H9 (cell line): Measurements from ENCODE around the gene FHOD3. TPM values are rescaled to one million over a fixed set of nuclear protein-coding genes. Genes with fewer than 3 reads are reported as not detected.

Experiments used
- DNase-seq: peaks from one replicate; pipeline ENCODE4 v3.0.0-alpha.2; 2017
- H2AFZ ChIP-seq: one replicate; pipeline ENCODE4 v1.6.1; 2013; ENCODE audit warnings: mild to moderate bottlenecking, low read length, control low read depth, moderate library complexity
- H2AK5ac ChIP-seq: 2 replicates; pipeline ENCODE4 v1.6.1; 2013; ENCODE audit warnings: low read length, control low read depth, mixed read lengths; ENCODE audit not compliant: insufficient read length
- H2BK120ac ChIP-seq: one replicate; pipeline ENCODE4 v1.6.1; 2013; ENCODE audit warnings: low read depth, mild to moderate bottlenecking, low read length, control low read depth, inconsistent platforms; ENCODE audit not compliant: poor library complexity, severe bottlenecking
- H2BK12ac ChIP-seq: 2 replicates; pipeline ENCODE4 v1.6.1; 2013; ENCODE audit warnings: low read length, control low read depth, mixed read lengths, low read depth; ENCODE audit not compliant: insufficient read length
- H2BK15ac ChIP-seq: 2 replicates; pipeline ENCODE4 v1.6.1; 2013; ENCODE audit warnings: low read depth, low read length, control low read depth
- H2BK20ac ChIP-seq: one replicate; pipeline ENCODE4 v1.6.1; 2013; ENCODE audit warnings: low read depth, mild to moderate bottlenecking, low read length, control low read depth, inconsistent platforms; ENCODE audit not compliant: poor library complexity, severe bottlenecking
- H2BK5ac ChIP-seq: 2 replicates; pipeline ENCODE4 v1.6.1; 2013; ENCODE audit warnings: low read length, control low read depth, mixed read lengths; ENCODE audit not compliant: insufficient read length
- H3K14ac ChIP-seq: 2 replicates; pipeline ENCODE4 v1.6.1; 2013; ENCODE audit warnings: low read length, control low read depth; ENCODE audit not compliant: insufficient read depth
- H3K18ac ChIP-seq: 2 replicates; pipeline ENCODE4 v1.6.1; 2013; ENCODE audit warnings: low read depth, mild to moderate bottlenecking, mixed read lengths, low read length, control low read depth; ENCODE audit not compliant: insufficient read length
- H3K23ac ChIP-seq: 2 replicates; pipeline ENCODE4 v1.6.1; 2013; ENCODE audit warnings: low read length, control low read depth, mixed read lengths, low read depth; ENCODE audit not compliant: insufficient read length
- H3K23me2 ChIP-seq: 2 replicates; pipeline ENCODE4 v1.6.1; 2013; ENCODE audit warnings: low read depth, mild to moderate bottlenecking, mixed read lengths, low read length, control low read depth; ENCODE audit not compliant: insufficient read length, poor library complexity, severe bottlenecking
- H3K27ac ChIP-seq: 2 replicates; pipeline ENCODE4 v1.5.1; 2013; ENCODE audit warnings: low read length, control low read depth, mixed read lengths, low read depth; ENCODE audit not compliant: insufficient read length
- H3K27me3 ChIP-seq: 2 replicates; pipeline ENCODE4 v1.6.1; 2013; ENCODE audit warnings: low read length, control low read depth, inconsistent platforms; ENCODE audit not compliant: insufficient read depth
- H3K4ac ChIP-seq: 2 replicates; pipeline ENCODE4 v1.6.1; 2013; ENCODE audit warnings: low read depth, mild to moderate bottlenecking, control low read depth, inconsistent platforms, low read length, moderate library complexity
- H3K4me1 ChIP-seq: 2 replicates; pipeline ENCODE4 v1.6.1; 2013; ENCODE audit warnings: low read length, control low read depth, inconsistent platforms; ENCODE audit not compliant: insufficient read depth
- H3K4me2 ChIP-seq: 2 replicates; pipeline ENCODE4 v1.6.1; 2013; ENCODE audit warnings: low read length, control low read depth, mixed read lengths; ENCODE audit not compliant: insufficient read length, insufficient read depth
- H3K56ac ChIP-seq: 2 replicates; pipeline ENCODE4 v1.6.1; 2013; ENCODE audit warnings: low read depth, mild to moderate bottlenecking, mixed read lengths, low read length, control low read depth; ENCODE audit not compliant: insufficient read length
- H3K79me1 ChIP-seq: 2 replicates; pipeline ENCODE4 v1.6.1; 2013; ENCODE audit warnings: low read depth, mild to moderate bottlenecking, moderate library complexity, low read length, control low read depth, inconsistent platforms; ENCODE audit not compliant: insufficient read depth, poor library complexity, severe bottlenecking
- H3K79me2 ChIP-seq: 2 replicates; pipeline ENCODE4 v1.6.1; 2013; ENCODE audit warnings: low read length, control low read depth, inconsistent platforms; ENCODE audit not compliant: insufficient read depth
- H3K9ac ChIP-seq: 2 replicates; pipeline ENCODE4 v1.6.1; 2013; ENCODE audit warnings: low read length, control low read depth, mixed read lengths; ENCODE audit not compliant: insufficient read length; ENCODE audit errors: extremely low read depth
- H3K9me3 ChIP-seq: one replicate; pipeline ENCODE4 v1.6.1; 2013; ENCODE audit warnings: low read depth, low read length, inconsistent platforms; ENCODE audit not compliant: control insufficient read depth
- H3T11ph ChIP-seq: one replicate; pipeline ENCODE4 v1.6.1; 2013; ENCODE audit warnings: mild to moderate bottlenecking, low read length, control low read depth, inconsistent platforms
- H4K20me1 ChIP-seq: one replicate; pipeline ENCODE4 v1.6.1; 2013; ENCODE audit not compliant: control insufficient read depth, insufficient read length, insufficient read depth
- H4K5ac ChIP-seq: 2 replicates; pipeline ENCODE4 v1.6.1; 2013; ENCODE audit warnings: low read depth, mild to moderate bottlenecking, mixed read lengths, low read length, control low read depth; ENCODE audit not compliant: insufficient read length
- H4K8ac ChIP-seq: replicated peaks from 2 replicates; pipeline ENCODE4 v1.6.1; 2013; ENCODE audit warnings: low read length, control low read depth, mixed read lengths, low read depth; ENCODE audit not compliant: insufficient read length
- H4K91ac ChIP-seq: 2 replicates; pipeline ENCODE4 v1.6.1; 2013; ENCODE audit warnings: low read depth, mild to moderate bottlenecking, moderate library complexity, mixed read lengths, low read length, control low read depth; ENCODE audit not compliant: insufficient read length
- H3K27ac Mint-ChIP-seq, 3 experiments: 2 replicates in 2 of 3; 3 replicates in 1 of 3; pipeline ENCODE4 v1.8.0; 2020 to 2021; ENCODE audit warnings: mixed read lengths in 3 of 3, mild to moderate bottlenecking in 1 of 3, moderate library complexity in 1 of 3
- H3K27me3 Mint-ChIP-seq: 2 replicates; pipeline ENCODE4 v1.8.0; 2021; ENCODE audit warnings: low read depth, mild to moderate bottlenecking, moderate library complexity, mixed read lengths
- H3K36me3 Mint-ChIP-seq, 3 experiments: 2 replicates in 2 of 3; 3 replicates in 1 of 3; pipeline ENCODE4 v1.8.0; 2020 to 2021; ENCODE audit warnings: low read depth in 3 of 3, mixed read lengths in 3 of 3; ENCODE audit not compliant: insufficient read depth in 1 of 3
- H3K4me1 Mint-ChIP-seq, 2 experiments: 2 replicates each; pipeline ENCODE4 v1.8.0; 2020; ENCODE audit warnings: mixed read lengths in 2 of 2
- H3K4me3 Mint-ChIP-seq, 2 experiments: 2 replicates in 1 of 2; 3 replicates in 1 of 2; pipeline ENCODE4 v1.8.0; 2020 to 2021; ENCODE audit warnings: mild to moderate bottlenecking in 2 of 2, mixed read lengths in 2 of 2, moderate library complexity in 1 of 2
- H3K9me3 Mint-ChIP-seq, 2 experiments: 2 replicates in 1 of 2; 3 replicates in 1 of 2; pipeline ENCODE4 v1.8.0; 2020; ENCODE audit warnings: mild to moderate bottlenecking in 2 of 2, mixed read lengths in 2 of 2, moderate library complexity in 1 of 2
- WGBS: extraction: QIAGEN DNeasy Blood & Tissue Kit; methylation state at CpG from one replicate; pipeline ENCODE4 v1.1.7; 2013; ENCODE audit warnings: missing lambda C conversion rate, low lambda C conversion rate, mixed read lengths; ENCODE audit not compliant: insufficient read length; ENCODE audit errors: extremely low coverage; 5-methylcytosine and 5-hydroxymethylcytosine counted together
- total RNA-seq: library from RNA; stranded (reverse); gene quantifications from 2 replicates; pipeline ENCODE4 v1.2.1, GENCODE V29; 2021
- TF ChIP-seq, protein P1 (sequence below): fragments of 200-600 bp; sonication (generic); conservative IDR thresholded peaks from 3 replicates; pipeline ENCODE4 v1.8.0; 2021; ENCODE audit warnings: antibody characterized with exemption, mild to moderate bottlenecking

Gene FHOD3
- total RNA-seq, 1 experiment from 2014 or later = 8.0 TPM

DNA sequence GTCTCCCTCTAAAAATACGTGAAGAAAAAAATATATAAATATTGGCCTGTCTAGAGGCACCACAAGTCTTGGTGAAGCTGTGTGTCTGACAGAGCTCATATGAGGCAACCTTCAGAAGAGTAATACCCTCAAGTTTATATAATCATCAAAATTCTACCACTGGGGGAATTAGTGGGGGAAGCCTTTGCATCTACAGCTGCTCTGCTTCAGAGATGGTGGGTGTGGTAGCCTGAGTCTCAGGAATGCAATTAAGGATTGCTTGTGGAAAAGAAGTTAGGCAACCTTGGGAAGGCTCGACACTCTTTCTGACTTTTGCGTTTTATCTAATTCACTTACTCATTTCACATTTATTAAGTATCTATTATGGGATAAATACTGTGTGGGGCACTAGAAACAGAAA, 513.9 kb downstream of the FHOD3 start:
- H3K56ac ChIP-seq = no peak overlapping the region
- no peak overlapping the region for H2AFZ ChIP-seq
- H2BK15ac ChIP-seq = no peak overlapping the region
- no peaks in the 10 kb centered on the region for H4K20me1 ChIP-seq
- H3K79me1 ChIP-seq = no peaks in the 10 kb centered on the region
- Mint-ChIP-seq H3K27me3 (no peaks in the 10 kb centered on the region), H3K27ac (no peak overlapping the region), H3K4me3 (no peak overlapping the region), H3K36me3 (peaks cover 17 to 55% (median 51%) of the 10 kb centered on the region in 3 experiments; a peak in 6 of 7 replicates), H3K4me1 (peaks cover 0 to 10% of the 10 kb centered on the region in 2 experiments; a peak in 2 of 4 replicates), H3K9me3 (no peaks in the 10 kb centered on the region)
- no peak overlapping the region for H4K8ac ChIP-seq
- no peak overlapping the region for H4K91ac ChIP-seq
- H3K9ac ChIP-seq = no peak overlapping the region
- H3K4ac ChIP-seq = no peak overlapping the region
- H2BK12ac ChIP-seq = no peak overlapping the region
- TF ChIP-seq, protein P1, sequence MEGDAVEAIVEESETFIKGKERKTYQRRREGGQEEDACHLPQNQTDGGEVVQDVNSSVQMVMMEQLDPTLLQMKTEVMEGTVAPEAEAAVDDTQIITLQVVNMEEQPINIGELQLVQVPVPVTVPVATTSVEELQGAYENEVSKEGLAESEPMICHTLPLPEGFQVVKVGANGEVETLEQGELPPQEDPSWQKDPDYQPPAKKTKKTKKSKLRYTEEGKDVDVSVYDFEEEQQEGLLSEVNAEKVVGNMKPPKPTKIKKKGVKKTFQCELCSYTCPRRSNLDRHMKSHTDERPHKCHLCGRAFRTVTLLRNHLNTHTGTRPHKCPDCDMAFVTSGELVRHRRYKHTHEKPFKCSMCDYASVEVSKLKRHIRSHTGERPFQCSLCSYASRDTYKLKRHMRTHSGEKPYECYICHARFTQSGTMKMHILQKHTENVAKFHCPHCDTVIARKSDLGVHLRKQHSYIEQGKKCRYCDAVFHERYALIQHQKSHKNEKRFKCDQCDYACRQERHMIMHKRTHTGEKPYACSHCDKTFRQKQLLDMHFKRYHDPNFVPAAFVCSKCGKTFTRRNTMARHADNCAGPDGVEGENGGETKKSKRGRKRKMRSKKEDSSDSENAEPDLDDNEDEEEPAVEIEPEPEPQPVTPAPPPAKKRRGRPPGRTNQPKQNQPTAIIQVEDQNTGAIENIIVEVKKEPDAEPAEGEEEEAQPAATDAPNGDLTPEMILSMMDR = no peak
- DNase-seq = no peak
- H3K4me1 ChIP-seq = no peaks in the 10 kb centered on the region
- no CpG with 5 or more reads among the region's 3 CpGs for WGBS
- H3T11ph ChIP-seq = no peak overlapping the region
- H3K23me2 ChIP-seq = no peaks in the 10 kb centered on the region
- no peak overlapping the region for H2BK5ac ChIP-seq
- no peaks in the 10 kb centered on the region for H3K79me2 ChIP-seq
- no peak overlapping the region for H3K18ac ChIP-seq
- H2BK20ac ChIP-seq = no peak overlapping the region
- no peaks in the 10 kb centered on the region for H3K9me3 ChIP-seq
- H2BK120ac ChIP-seq = no peak overlapping the region
- no peak overlapping the region for H3K14ac ChIP-seq
- H3K27me3 ChIP-seq = no peaks in the 10 kb centered on the region
- no peak overlapping the region for H3K27ac ChIP-seq
- no peak overlapping the region for H3K4me2 ChIP-seq
- H2AK5ac ChIP-seq = no peak overlapping the region
- no peak overlapping the region for H3K23ac ChIP-seq
- no peak overlapping the region for H4K5ac ChIP-seq
